ENCODE measurements around the gene C1orf167.

DNA sequence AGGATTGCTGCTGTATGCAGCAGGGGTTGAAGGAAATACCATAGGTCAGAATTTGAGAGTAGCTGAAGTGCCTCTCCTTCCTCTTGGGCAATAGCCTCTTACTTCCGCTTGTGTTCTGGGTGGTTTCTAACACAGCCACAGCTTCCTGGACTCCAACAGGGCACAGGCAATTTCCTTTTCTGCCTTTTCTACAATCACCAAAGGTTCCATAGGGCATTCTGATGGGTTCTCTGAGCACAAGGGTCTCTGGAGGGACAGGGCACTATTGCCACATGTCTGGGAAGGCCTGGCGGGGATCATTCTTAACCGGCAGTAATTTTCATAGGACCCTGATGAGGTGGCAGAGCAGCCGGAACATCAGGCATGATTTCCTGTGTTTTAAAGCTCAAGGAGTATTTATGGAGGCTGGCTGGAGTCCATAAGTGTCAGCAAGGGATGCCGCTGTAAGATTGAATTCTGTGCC lies 31.5 kb upstream of the C1orf167 start:
- TF ChIP-seq ISL1 (CRISPR knock-in tag; IDR thresholded peaks at IDR 0.05) (no peak), CREB5 (CRISPR knock-in tag; IDR thresholded peaks at IDR 0.05; ENCODE audit: low read depth) (no peak), ZC3H10 (CRISPR knock-in tag; IDR thresholded peaks at IDR 0.05) (no peak), RARB (CRISPR knock-in tag; IDR thresholded peaks at IDR 0.05) (no peak), ZFP3 (CRISPR knock-in tag; IDR thresholded peaks at IDR 0.05) (no peak), BACH2 (CRISPR knock-in tag; IDR thresholded peaks at IDR 0.05; ENCODE audit: borderline replicate concordance) (no peak), ZNF565 (CRISPR knock-in tag; conservative IDR thresholded peaks at IDR 0.05; ENCODE audit: low read depth) (no peak), ZFP30 (CRISPR knock-in tag; IDR thresholded peaks at IDR 0.05) (no peak), TCF4 (CRISPR knock-in tag; IDR thresholded peaks at IDR 0.05; ENCODE audit: borderline replicate concordance) (no peak), CSRNP3 (CRISPR knock-in tag; IDR thresholded peaks at IDR 0.05) (no peak)
- TF ChIP-seq, protein P1, sequence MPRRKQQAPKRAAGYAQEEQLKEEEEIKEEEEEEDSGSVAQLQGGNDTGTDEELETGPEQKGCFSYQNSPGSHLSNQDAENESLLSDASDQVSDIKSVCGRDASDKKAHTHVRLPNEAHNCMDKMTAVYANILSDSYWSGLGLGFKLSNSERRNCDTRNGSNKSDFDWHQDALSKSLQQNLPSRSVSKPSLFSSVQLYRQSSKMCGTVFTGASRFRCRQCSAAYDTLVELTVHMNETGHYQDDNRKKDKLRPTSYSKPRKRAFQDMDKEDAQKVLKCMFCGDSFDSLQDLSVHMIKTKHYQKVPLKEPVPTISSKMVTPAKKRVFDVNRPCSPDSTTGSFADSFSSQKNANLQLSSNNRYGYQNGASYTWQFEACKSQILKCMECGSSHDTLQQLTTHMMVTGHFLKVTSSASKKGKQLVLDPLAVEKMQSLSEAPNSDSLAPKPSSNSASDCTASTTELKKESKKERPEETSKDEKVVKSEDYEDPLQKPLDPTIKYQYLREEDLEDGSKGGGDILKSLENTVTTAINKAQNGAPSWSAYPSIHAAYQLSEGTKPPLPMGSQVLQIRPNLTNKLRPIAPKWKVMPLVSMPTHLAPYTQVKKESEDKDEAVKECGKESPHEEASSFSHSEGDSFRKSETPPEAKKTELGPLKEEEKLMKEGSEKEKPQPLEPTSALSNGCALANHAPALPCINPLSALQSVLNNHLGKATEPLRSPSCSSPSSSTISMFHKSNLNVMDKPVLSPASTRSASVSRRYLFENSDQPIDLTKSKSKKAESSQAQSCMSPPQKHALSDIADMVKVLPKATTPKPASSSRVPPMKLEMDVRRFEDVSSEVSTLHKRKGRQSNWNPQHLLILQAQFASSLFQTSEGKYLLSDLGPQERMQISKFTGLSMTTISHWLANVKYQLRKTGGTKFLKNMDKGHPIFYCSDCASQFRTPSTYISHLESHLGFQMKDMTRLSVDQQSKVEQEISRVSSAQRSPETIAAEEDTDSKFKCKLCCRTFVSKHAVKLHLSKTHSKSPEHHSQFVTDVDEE (CRISPR knock-in tag; IDR thresholded peaks at IDR 0.05), result no peak

Measured in SK-N-SH treated with all-trans-retinoic acid at 6 μM for 48 hours (cell line).